Heart right ventricle (tissue), 16 donors: Measurements from ENCODE around the gene MRC2. TPM values are rescaled to one million over a fixed set of nuclear protein-coding genes. Genes with fewer than 3 reads are reported as not detected.

ENCODE experiments used
- ATAC-seq, 8 donors: fragments of 200-7000 bp; cut with Tn5 transposase; one replicate each; pipeline ENCODE4 v1.9.1; 2020; ENCODE audit warnings: mild to moderate bottlenecking in 8 of 8, moderate library complexity in 8 of 8, moderate number of reproducible peaks in 1 of 8
- DNase-seq, 2 donors: peaks; one replicate each; pipeline ENCODE4 v3.0.0-alpha.2; 2020
- H3K27ac ChIP-seq, 10 donors: fragments of 200-600 bp; sonication (generic) in 2 of 10; one replicate each; pipeline versions ENCODE4 v1.5.0 to v1.8.0; 2020 to 2022; ENCODE audit warnings: mild to moderate bottlenecking in 3 of 10
- H3K27me3 ChIP-seq, 7 donors: fragments of 200-600 bp; one replicate each; pipeline ENCODE4 v1.8.0; 2021 to 2022; ENCODE audit warnings: mild to moderate bottlenecking in 2 of 7
- H3K36me3 ChIP-seq, 9 donors: fragments of 200-600 bp; sonication (generic) in 1 of 9; one replicate each; pipeline versions ENCODE4 v1.5.0 to v1.8.0; 2020 to 2022; ENCODE audit warnings: mild to moderate bottlenecking in 2 of 9
- H3K4me1 ChIP-seq, 9 donors: fragments of 200-600 bp; sonication (generic) in 1 of 9; one replicate each; pipeline versions ENCODE4 v1.5.0 to v1.8.0; 2020 to 2022; ENCODE audit warnings: mild to moderate bottlenecking in 4 of 9
- H3K4me3 ChIP-seq, 10 donors: fragments of 200-600 bp; sonication (generic) in 2 of 10; one replicate each; pipeline versions ENCODE4 v1.5.0 to v1.8.0; 2020 to 2022; ENCODE audit warnings: mild to moderate bottlenecking in 7 of 10, moderate library complexity in 2 of 10
- H3K9me3 ChIP-seq, 11 donors: fragments of 200-600 bp in 10 of 11; sonication (generic) in 2 of 11; one replicate each; pipeline versions ENCODE4 v1.5.0 to v1.8.0; 2013 to 2022; ENCODE audit warnings: mild to moderate bottlenecking in 2 of 11, control low read depth in 1 of 11, moderate library complexity in 1 of 11
- WGBS, 2 donors: extraction: QIAGEN DNeasy Blood & Tissue Kit; methylation state at CpG; one replicate each; pipeline ENCODE4 v1.1.7; 2013; ENCODE audit warnings: inconsistent platforms in 1 of 2; 5-methylcytosine and 5-hydroxymethylcytosine counted together
- intact Hi-C, 10 donors: fragments of 100-400 bp; cut with DNase I; formaldehyde crosslinking; loops; one replicate each; pipeline versions ENCODE4 v1.11.1 to v1.14.2; 2022
- polyA plus RNA-seq, 2 donors: library from polyadenylated mRNA; stranded (reverse); fragments of 200-250 nt; gene quantifications; one replicate each; pipeline ENCODE4 v1.2.3, GENCODE V29; 2013
- total RNA-seq, 10 donors: library from RNA; stranded (reverse); fragmentation: NEBNext Ultra II Directional in 3 of 10; extraction: Animal tissue kit (Norgen Biotek cat#: 25700) in 3 of 10; gene quantifications; one replicate each; pipeline versions ENCODE4 v1.2.1 to v1.2.4, GENCODE V29; 2021 to 2023
- TF ChIP-seq, protein P1 (sequence below), 9 donors: fragments of 200-600 bp; sonication (generic) in 2 of 9; IDR thresholded peaks; one replicate each; pipeline versions ENCODE4 v1.5.0 to v1.8.0; 2021 to 2022; ENCODE audit warnings: antibody characterized with exemption in 9 of 9, mild to moderate bottlenecking in 5 of 9, moderate library complexity in 1 of 9
- donor health status: Arrhythmogenic right ventricular cardiomyopathy.
- donor health status: ischemic (EF 13 %, LVEDD 7.1; RV severe dilation, severe dysfunction).
- donor health status: healthy with polysubstance abuse.
- donor health status: DM: no; HTN: yes; CAD: no.
- donor health status: DM: no; HTN: no; CAD: no.
- donor health status: ischemic (EF 25% LVEDD 6.9; RV normal size, moderate dysfunction).
- donor health status: ischemic (EF 25% LVEDD 5.7; RV mildly dilated, moderate dysfunction).
- donor health status: healthy.
- donor health status: DM: yes; HTN: yes; CAD: no.
- donor health status: Ischemic cardiomyopathy.
- donor health status: ischemic (EF 35%, LVEDD 5.7; RV mildly dilated, moderate dysfunction).
- donor health status: nonischemic (EF 11% LVEDD 7.7; RV severe dilation, severe dysfunction).
- donor health status: DM: yes; HTN: yes; CAD: no.
- donor health status: PGD.
- donor health status: ischemic (EF 29% LVEDD 5.4; RV normal size, mild dysfunction).
- donor health status: nonischemic (EF 23%, LVEDD 6.1; RV moderate dilation, normal function).

The MRC2 gene
- total and polyA plus RNA-seq, 12 donors, result 15.2 to 46.4 (median 21.4) TPM

DNA sequence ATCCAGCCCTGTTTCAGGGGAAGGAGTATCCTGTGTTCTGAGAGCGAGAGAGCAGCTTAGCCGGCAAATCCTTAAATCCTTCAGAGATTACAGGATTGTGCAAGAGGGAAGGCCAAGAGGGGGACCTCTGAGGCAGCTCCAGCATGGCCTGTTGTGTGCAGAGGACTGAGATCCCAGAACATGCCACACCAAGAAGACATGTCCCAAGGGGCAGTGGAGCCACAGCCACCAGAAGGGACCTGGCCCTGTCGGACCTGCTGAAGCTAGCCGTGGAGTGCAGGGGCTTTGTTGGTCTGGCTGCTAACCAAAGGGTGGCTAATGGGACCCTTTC lies 1.6 kb upstream of the MRC2 start:
- ATAC-seq, result peak in 3 of 8 donors; percentile 9 to 18 (median 15)
- Histone ChIP-seq H3K36me3 (no peaks in the 10 kb centered on the region), H3K4me3 (no peak overlapping the region), H3K9me3 (no peaks in the 10 kb centered on the region), H3K27me3 (peaks cover 4 to 45% (median 29%) of the 10 kb centered on the region in 7 donors), H3K4me1 (peaks cover 0 to 40% (median 23%) of the 10 kb centered on the region in 9 donors), H3K27ac (peak overlapping the region in 7 of 10 donors; percentile 49 to 94 (median 87))
- intact Hi-C loops, result loop anchor here in 1 of 10 donors (5.0 kb wide), 1 partner anchor 51 kb away; no protein-coding TSS in a partner anchor
- 64% methylated on average over 4 of the region's 4 CpGs for WGBS, 2 donors
- TF ChIP-seq, protein P1, sequence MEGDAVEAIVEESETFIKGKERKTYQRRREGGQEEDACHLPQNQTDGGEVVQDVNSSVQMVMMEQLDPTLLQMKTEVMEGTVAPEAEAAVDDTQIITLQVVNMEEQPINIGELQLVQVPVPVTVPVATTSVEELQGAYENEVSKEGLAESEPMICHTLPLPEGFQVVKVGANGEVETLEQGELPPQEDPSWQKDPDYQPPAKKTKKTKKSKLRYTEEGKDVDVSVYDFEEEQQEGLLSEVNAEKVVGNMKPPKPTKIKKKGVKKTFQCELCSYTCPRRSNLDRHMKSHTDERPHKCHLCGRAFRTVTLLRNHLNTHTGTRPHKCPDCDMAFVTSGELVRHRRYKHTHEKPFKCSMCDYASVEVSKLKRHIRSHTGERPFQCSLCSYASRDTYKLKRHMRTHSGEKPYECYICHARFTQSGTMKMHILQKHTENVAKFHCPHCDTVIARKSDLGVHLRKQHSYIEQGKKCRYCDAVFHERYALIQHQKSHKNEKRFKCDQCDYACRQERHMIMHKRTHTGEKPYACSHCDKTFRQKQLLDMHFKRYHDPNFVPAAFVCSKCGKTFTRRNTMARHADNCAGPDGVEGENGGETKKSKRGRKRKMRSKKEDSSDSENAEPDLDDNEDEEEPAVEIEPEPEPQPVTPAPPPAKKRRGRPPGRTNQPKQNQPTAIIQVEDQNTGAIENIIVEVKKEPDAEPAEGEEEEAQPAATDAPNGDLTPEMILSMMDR (IDR thresholded peaks at IDR 0.05), result no peak
- DNase-seq, result peak in 1 of 2 donors; percentile 35

DNA sequence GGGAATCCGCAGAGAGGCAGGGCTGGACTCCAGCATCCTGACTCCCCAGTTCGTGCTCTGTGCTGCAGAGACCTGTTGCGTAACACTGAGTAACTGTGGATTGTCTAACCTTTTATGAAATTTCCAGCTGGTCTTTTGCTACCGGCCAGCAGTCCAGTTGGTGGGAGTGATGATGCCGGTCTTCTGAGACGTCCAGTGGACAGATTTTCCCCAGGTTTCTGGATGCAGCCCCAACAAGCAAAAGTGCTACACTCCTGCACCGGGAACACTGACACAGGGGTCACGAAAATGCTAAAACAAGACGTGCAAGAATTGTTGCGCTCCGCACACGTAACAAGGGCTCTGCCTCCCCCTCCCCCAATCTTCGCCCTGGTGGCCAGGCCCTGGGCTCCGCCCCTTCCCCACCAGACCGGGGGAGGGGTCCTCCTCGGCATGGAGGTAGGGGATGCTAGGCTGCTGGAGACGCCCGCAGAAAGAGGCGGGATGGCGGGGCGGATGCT lies 701 bp upstream of the MRC2 start:
- Histone ChIP-seq H3K27me3 (peaks cover 4 to 51% (median 29%) of the 10 kb centered on the region in 7 donors), H3K9me3 (no peaks in the 10 kb centered on the region), H3K4me3 (peak overlapping the region; percentile 41 to 79 (median 64)), H3K4me1 (peaks cover 0 to 40% (median 23%) of the 10 kb centered on the region in 9 donors), H3K27ac (peak overlapping the region; percentile 48 to 94 (median 87)), H3K36me3 (no peaks in the 10 kb centered on the region)
- TF ChIP-seq, protein P1 (IDR thresholded peaks at IDR 0.05), result no peak
- peak; percentile 46 to 71 for DNase-seq
- ATAC-seq, result peak; percentile 62 to 75 (median 67)
- 10 to 12% methylated on average over 21 of the region's 21 CpGs for WGBS, 2 donors
- intact Hi-C loops, result loop anchor here in 1 of 10 donors (5.0 kb wide), 1 partner anchor 51 kb away; no protein-coding TSS in a partner anchor

DNA sequence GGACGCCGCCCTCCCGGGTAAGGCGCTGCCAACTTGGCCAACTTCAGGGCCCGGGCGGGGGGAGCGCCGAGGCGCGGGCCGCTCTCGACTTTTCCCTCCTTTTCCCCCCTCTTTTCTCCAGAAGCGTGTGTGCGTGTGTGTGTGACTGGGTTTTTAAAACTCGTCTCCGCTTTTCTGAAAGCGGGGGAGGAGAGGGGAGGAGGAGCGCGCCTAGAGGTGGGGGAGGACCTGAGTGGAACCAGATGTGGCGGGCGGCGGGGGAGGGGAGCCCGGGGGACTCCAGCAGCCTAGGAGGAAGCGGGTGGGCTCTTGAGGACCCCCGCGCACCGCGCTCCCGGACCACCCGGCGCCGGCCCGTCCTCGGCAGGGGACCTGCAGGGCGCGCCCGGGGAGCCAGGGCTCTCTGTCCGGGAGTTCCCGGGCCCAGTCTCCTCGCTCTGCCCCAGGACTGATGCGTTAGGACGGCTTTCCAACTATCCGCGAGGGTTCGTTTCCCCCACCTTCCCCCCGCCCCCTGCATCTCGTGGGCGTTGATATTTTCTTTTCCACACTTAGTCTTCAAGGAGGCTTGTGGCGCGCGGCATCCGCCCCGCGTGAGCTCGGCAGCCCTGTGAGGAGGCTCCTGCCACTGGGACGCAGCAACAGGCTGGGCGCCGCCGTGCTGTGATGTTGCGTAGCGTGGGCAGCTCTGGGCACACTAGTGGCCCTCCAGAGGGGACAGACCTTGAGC lies 599 bp downstream of the MRC2 start:
- intact Hi-C loops, result loop anchor here in 1 of 10 donors (5.0 kb wide), 1 partner anchor 49 kb away; no protein-coding TSS in a partner anchor
- TF ChIP-seq, protein P1 (IDR thresholded peaks at IDR 0.05), result no peak
- WGBS, 2 donors, result 2% methylated on average over 52 to 60 of the region's 61 CpGs
- peaks cover 0 to 45% (median 23%) of the 10 kb centered on the region in 9 donors for H3K4me1 ChIP-seq
- peak in 6 of 8 donors; percentile 10 to 32 (median 24) for ATAC-seq
- H3K27me3 ChIP-seq, result peaks cover 4 to 51% (median 29%) of the 10 kb centered on the region in 7 donors
- peak; percentile 44 to 49 for DNase-seq
- peak overlapping the region; percentile 48 to 94 (median 87) for H3K27ac ChIP-seq
- peak overlapping the region; percentile 41 to 79 (median 64) for H3K4me3 ChIP-seq
- no peaks in the 10 kb centered on the region for H3K36me3 ChIP-seq
- H3K9me3 ChIP-seq, result no peaks in the 10 kb centered on the region

DNA sequence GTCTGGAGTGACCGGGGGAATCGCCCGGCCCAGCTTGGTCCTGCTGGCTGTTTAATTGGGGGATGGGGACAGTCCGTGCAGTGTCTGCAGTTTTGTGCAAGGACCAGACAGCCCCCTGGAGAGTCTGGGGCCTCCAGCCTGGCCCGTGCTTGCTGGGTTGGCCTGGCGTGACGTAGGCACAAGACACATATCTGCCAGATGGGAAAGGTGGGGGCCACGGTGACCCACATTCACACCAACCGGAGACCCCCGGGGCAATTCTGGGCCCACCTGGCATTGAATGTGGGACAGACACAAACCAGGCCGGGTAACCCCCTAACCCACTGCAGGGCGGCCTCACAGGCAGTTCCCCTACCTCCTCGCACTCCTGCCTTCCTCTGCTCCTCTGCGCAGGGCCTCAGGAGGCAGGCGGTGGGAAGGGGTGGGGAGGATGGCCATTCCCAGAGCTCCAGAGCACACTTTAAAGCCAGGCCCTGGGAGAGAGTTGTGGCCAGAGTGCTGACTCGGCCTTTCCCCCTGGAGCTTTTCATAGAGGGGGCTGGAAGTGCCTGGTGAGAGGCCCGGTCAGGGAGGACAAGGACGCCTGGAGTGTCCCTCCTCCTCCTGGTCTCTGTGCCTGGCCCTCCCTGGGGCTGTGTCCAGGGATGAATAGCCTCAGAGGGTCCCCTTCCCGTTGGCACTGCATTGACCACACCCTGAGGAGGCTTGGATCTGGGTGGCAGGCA lies 1.5 kb downstream of the MRC2 start:
- H3K4me1 ChIP-seq, result peaks cover 0 to 46% (median 23%) of the 10 kb centered on the region in 9 donors
- H3K36me3 ChIP-seq, result no peaks in the 10 kb centered on the region
- DNase-seq, result peak in 1 of 2 donors; percentile 37
- H3K4me3 ChIP-seq, result peak overlapping the region in 9 of 10 donors; percentile 51 to 79 (median 66)
- WGBS, 2 donors, result 47% methylated on average over 19 of the region's 19 CpGs
- TF ChIP-seq, protein P1 (IDR thresholded peaks at IDR 0.05), result no peak
- H3K9me3 ChIP-seq, result no peaks in the 10 kb centered on the region
- peaks cover 4 to 51% (median 29%) of the 10 kb centered on the region in 7 donors for H3K27me3 ChIP-seq
- peak in 1 of 8 donors; percentile 1 for ATAC-seq
- intact Hi-C loops, result loop anchor here in 1 of 10 donors (5.0 kb wide), 1 partner anchor 48 kb away; no protein-coding TSS in a partner anchor
- peak overlapping the region; percentile 11 to 94 (median 87) for H3K27ac ChIP-seq
